Gastrocnemius medialis (tissue), 4 donors: ENCODE results near the gene NAV3.

Experiments used
- CTCF ChIP-seq, 5 experiments: fragments of 450-650 bp in 3 of 5; fragments of 200-600 bp in 2 of 5; sonication (generic) in 2 of 5; IDR thresholded peaks in 4 of 5; conservative IDR thresholded peaks in 1 of 5; 1 replicate in 4 of 5; 2 replicates in 1 of 5; pipeline ENCODE4 v1.5.1; 2016 to 2019; ENCODE audit warnings: antibody characterized with exemption in 5 of 5, mild to moderate bottlenecking in 3 of 5, moderate library complexity in 3 of 5
- POLR2A ChIP-seq, 2 donors: fragments of 450-650 bp; IDR thresholded peaks; one replicate each; pipeline ENCODE4 v1.6.1; 2017; ENCODE audit warnings: antibody characterized with exemption in 2 of 2, mild to moderate bottlenecking in 2 of 2, moderate library complexity in 2 of 2

- TF ChIP-seq CTCF (IDR thresholded peaks at IDR 0.05 in 4 of 5, conservative IDR thresholded peaks at IDR 0.05 in 1 of 5) (no peak), POLR2A (IDR thresholded peaks at IDR 0.05) (no peak)
These were observed 112.8 kb downstream of the NAV3 start for GRCh38 chr12:77943466-77943865.
